ENCODE measurements around the gene MAP6D1.

MAP6D1 gene

DNA sequence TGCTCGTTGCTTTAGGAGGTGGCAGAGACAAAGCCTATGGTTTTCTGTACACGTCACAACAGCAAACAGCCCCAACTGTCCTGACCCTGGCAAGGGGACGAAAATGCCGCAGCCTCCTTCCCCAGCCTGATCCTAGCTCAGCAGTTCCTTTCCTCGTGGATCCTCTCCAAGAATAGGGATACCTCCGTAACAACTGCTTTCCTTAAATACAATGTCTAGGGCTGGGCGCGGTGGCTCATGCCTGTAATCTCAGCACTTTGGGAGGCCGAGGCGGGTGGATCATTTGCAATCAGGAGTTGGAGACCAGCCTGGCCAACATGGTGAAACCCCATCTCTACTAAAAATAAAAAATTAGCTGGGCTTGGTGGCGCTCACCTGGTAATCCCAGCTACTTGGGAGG, 17.0 kb downstream of the MAP6D1 start:
- FAIRE-seq (no peak), DNase-seq (ENCODE audit: insufficient read length, low spot score) (no peak)
- TF ChIP-seq PAX5 (IDR thresholded peaks at IDR 0.05; ENCODE audit: insufficient read depth, low read length, severe bottlenecking) (no peak), POU2F2 (IDR thresholded peaks at IDR 0.05; ENCODE audit: low read depth, low read length) (no peak), POLR2AphosphoS5 (IDR thresholded peaks at IDR 0.05; ENCODE audit: low read depth, low read length) (no peak), POLR2A (IDR thresholded peaks at IDR 0.05; ENCODE audit: low read depth, low read length) (no peak), TAF1 (IDR thresholded peaks at IDR 0.05; ENCODE audit: low read depth, low read length) (no peak), SPI1 (IDR thresholded peaks at IDR 0.05; ENCODE audit: low read depth, low read length) (no peak)

DNA sequence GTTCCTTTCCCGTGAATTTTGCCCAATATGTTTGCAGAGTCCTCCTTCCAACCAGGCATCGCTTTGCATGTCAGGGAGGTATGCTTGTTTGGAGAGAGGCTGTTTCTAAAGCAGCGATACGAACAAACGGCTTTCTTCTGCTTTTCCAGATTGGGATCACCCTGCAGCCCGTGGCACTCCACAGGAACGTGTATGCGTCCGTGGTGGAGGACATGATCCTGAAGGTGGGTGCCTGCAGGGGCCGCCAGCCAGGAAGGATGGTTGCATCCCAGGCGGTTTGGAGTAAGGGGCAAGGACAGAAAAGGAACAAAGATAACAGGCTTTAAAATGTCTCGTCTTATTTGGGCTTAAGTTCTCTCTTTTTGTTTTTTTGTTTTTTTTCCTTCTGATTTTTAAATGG, 17.5 kb downstream of the MAP6D1 start:
- TF ChIP-seq SPI1 (IDR thresholded peaks at IDR 0.05; ENCODE audit: low read depth, low read length) (no peak), POLR2AphosphoS5 (IDR thresholded peaks at IDR 0.05; ENCODE audit: low read depth, low read length) (no peak), TAF1 (IDR thresholded peaks at IDR 0.05; ENCODE audit: low read depth, low read length) (no peak), POLR2A (IDR thresholded peaks at IDR 0.05; ENCODE audit: low read depth, low read length) (no peak), POU2F2 (IDR thresholded peaks at IDR 0.05; ENCODE audit: low read depth, low read length) (no peak), PAX5 (IDR thresholded peaks at IDR 0.05; ENCODE audit: insufficient read depth, low read length, severe bottlenecking) (no peak)
- no peak for DNase-seq (ENCODE audit: insufficient read length, low spot score)
- no peak for FAIRE-seq

DNA sequence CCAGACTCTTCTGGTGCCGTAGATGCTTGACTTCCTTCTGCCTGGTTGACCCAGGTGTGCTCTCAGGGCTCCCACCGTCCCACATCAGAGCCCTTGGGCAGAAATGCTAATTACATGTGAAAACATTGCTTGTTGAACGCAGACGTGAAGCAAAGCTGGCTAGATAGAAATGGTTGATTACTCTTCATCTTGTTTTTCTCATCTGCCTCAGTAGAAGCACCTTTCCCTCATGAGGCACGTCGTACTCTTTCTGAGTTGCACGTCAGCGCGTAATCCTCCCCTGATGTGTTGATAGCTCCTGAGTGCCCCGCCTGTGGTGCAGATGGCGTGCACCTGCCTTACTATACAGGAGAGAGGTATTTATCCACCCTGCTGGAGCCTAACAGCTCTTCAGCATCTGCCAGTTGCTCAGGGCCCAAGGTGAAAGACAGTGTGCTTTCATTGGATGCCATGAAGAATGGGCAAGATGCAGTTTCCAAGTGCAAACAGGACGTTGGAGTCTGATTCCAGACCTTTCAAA, 18.1 kb downstream of the MAP6D1 start:
- no peak for TF ChIP-seq TAF1 (IDR thresholded peaks at IDR 0.05; ENCODE audit: low read depth, low read length)
- FAIRE-seq (no peak), DNase-seq (ENCODE audit: insufficient read length, low spot score) (no peak)

DNA sequence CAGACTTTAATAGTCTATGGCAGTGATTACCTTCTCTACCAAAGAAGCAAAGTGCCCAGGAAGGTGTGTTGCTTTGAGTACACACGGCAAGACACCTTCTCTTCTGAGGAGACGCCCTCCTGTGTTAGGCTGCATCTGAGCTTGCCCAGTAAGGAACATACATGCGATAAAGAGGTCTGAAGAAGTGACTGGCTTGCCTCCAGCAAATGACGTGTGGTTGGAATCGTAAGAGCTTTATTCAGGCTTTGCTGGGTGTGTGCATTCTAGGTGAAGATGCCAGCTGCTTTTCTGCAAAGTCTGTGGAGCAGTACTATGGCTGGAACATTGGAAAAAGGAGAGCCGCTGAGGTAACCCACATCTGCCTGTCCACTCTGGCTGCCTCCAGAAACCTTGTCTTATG, 22.4 kb downstream of the MAP6D1 start:
- DNase-seq (ENCODE audit: insufficient read length, low spot score), result no peak
- FAIRE-seq, result no peak
- no peak for TF ChIP-seq POLR2AphosphoS5 (IDR thresholded peaks at IDR 0.05; ENCODE audit: low read depth, low read length)
- TF ChIP-seq POLR2A (IDR thresholded peaks at IDR 0.05; ENCODE audit: low read depth, low read length), result no peak
- TF ChIP-seq TAF1 (IDR thresholded peaks at IDR 0.05; ENCODE audit: low read depth, low read length), result no peak
- TF ChIP-seq PAX5 (IDR thresholded peaks at IDR 0.05; ENCODE audit: insufficient read depth, low read length, severe bottlenecking), result no peak
- no peak for TF ChIP-seq SPI1 (IDR thresholded peaks at IDR 0.05; ENCODE audit: low read depth, low read length)
- TF ChIP-seq POU2F2 (IDR thresholded peaks at IDR 0.05; ENCODE audit: low read depth, low read length), result no peak

DNA sequence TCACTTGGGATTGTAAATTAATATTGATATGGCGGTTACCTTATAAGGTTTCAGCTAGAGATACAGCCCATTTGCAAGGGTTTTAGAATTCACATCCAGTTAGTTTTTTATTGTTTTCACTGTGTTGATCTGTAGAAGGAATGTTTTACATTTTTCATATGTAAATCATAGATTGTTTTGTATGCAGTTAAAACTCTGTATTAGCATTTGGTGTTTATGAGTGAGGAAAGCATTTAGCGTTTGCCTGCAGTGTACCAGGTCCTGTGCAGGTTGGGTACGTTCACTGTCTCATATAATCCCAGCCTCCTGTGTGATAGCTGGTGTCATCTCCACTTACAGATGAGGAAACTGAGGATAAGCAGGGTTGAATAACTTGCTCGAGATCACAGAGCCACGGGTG, 23.8 kb downstream of the MAP6D1 start:
- no peak for TF ChIP-seq TAF1 (IDR thresholded peaks at IDR 0.05; ENCODE audit: low read depth, low read length)
- TF ChIP-seq SPI1 (IDR thresholded peaks at IDR 0.05; ENCODE audit: low read depth, low read length), result no peak
- TF ChIP-seq POU2F2 (IDR thresholded peaks at IDR 0.05; ENCODE audit: low read depth, low read length), result no peak
- TF ChIP-seq POLR2AphosphoS5 (IDR thresholded peaks at IDR 0.05; ENCODE audit: low read depth, low read length), result no peak
- TF ChIP-seq POLR2A (IDR thresholded peaks at IDR 0.05; ENCODE audit: low read depth, low read length), result no peak
- TF ChIP-seq PAX5 (IDR thresholded peaks at IDR 0.05; ENCODE audit: insufficient read depth, low read length, severe bottlenecking), result no peak
- FAIRE-seq, result no peak
- DNase-seq (ENCODE audit: insufficient read length, low spot score), result no peak

DNA sequence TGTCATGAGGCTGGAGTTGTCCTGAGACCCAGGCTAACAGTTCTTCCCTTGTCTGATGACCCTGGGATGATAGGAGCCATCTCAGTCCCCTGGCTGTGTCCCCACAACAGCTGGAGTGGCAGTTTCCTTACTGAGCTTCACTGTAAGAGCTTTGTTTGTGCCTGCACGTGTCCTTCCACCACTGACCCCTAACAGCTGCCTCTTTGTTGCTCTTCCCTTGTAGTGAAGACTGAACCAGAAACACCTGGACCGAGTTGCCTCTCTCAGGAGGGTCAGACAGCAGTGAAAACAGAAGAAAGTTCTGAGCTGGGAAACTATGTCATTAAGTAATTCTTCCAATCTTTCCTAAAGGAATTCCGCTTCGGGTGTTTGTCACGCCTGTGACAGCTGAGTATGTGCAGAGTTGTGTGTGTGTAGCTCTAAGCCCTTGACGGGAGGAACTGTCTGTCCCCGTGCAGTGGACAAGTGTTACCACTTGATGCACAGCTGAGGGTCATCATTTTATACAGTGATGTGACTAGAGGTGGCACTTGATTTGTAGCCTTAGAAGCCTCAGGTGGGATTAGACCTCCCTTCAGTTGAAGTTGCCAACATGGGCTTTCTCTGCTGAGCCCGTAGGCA, 25.0 kb downstream of the MAP6D1 start:
- FAIRE-seq (no peak), DNase-seq (ENCODE audit: insufficient read length, low spot score) (no peak)
- TF ChIP-seq TAF1 (IDR thresholded peaks at IDR 0.05; ENCODE audit: low read depth, low read length), result no peak
- TF ChIP-seq POU2F2 (IDR thresholded peaks at IDR 0.05; ENCODE audit: low read depth, low read length), result no peak
- TF ChIP-seq PAX5 (IDR thresholded peaks at IDR 0.05; ENCODE audit: insufficient read depth, low read length, severe bottlenecking), result no peak
- no peak for TF ChIP-seq POLR2A (IDR thresholded peaks at IDR 0.05; ENCODE audit: low read depth, low read length)
- TF ChIP-seq SPI1 (IDR thresholded peaks at IDR 0.05; ENCODE audit: low read depth, low read length), result no peak
- TF ChIP-seq POLR2AphosphoS5 (IDR thresholded peaks at IDR 0.05; ENCODE audit: low read depth, low read length), result no peak

DNA sequence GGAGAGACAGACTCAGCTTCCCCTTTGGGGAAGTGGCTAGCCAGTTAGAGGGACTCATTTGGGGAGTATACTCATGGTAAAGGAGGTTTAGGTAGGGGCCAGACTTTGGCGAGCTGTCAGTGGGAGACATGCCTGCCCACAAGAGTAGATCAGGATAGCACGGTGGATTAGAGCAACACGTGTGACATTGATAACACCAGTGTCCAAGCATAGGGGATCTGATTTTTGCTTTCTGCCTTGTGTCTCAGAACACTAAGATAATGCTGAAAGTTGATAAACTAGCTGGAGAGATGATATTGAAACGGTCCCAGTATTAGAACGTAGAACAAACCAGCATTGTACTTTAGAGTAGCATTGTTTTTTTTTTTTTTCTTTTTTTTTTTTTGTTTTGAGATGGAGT, 25.9 kb downstream of the MAP6D1 start:
- TF ChIP-seq POLR2A (IDR thresholded peaks at IDR 0.05; ENCODE audit: low read depth, low read length) (no peak), POU2F2 (IDR thresholded peaks at IDR 0.05; ENCODE audit: low read depth, low read length) (no peak), TAF1 (IDR thresholded peaks at IDR 0.05; ENCODE audit: low read depth, low read length) (no peak), PAX5 (IDR thresholded peaks at IDR 0.05; ENCODE audit: insufficient read depth, low read length, severe bottlenecking) (no peak), SPI1 (IDR thresholded peaks at IDR 0.05; ENCODE audit: low read depth, low read length) (no peak), POLR2AphosphoS5 (IDR thresholded peaks at IDR 0.05; ENCODE audit: low read depth, low read length) (no peak)
- DNase-seq (ENCODE audit: insufficient read length, low spot score), result no peak
- FAIRE-seq, result no peak

DNA sequence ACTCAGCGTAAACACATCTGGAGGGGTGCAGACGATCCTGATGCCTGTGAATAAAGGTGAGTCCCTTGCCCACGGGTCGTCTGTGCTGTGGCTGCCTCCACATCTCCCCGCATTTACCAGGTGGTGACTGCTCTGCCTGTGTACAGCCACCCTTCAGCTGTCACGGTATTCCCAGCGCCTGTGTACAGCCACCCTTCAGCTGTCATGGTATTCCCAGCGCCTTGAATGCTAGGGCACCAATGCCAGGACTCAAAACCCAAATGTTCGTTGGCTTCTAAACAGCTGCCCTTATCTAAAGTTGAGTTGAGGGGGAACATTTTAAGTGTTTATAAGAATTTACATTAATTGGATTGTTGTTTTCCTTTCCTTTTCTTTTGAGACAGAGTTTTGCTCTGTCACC, 27.4 kb downstream of the MAP6D1 start:
- DNase-seq (ENCODE audit: insufficient read length, low spot score) (no peak), FAIRE-seq (no peak)
- no peak for TF ChIP-seq TAF1 (IDR thresholded peaks at IDR 0.05; ENCODE audit: low read depth, low read length)

DNA sequence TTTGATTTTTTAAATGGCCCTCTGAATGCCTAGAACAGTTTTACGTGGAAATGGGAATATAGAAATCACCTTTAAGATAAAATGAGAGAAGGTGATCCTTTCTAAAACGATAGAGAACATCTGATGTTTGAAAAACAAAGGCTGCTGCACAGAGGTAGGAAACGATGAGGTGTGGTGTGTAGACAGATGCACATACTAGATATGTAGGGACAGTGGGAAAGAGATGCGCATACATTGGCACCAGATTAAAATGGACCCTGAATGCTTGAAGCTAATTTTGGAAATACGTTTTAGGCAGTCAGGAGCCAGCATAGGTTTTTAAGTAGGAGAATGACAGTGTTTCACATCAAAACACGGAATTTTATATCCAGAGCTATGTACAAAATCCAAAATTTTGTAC, 29.0 kb downstream of the MAP6D1 start:
- no peak for TF ChIP-seq PAX5 (IDR thresholded peaks at IDR 0.05; ENCODE audit: insufficient read depth, low read length, severe bottlenecking)
- TF ChIP-seq TAF1 (IDR thresholded peaks at IDR 0.05; ENCODE audit: low read depth, low read length), result no peak
- no peak for TF ChIP-seq POLR2AphosphoS5 (IDR thresholded peaks at IDR 0.05; ENCODE audit: low read depth, low read length)
- no peak for TF ChIP-seq SPI1 (IDR thresholded peaks at IDR 0.05; ENCODE audit: low read depth, low read length)
- TF ChIP-seq POU2F2 (IDR thresholded peaks at IDR 0.05; ENCODE audit: low read depth, low read length), result no peak
- no peak for TF ChIP-seq POLR2A (IDR thresholded peaks at IDR 0.05; ENCODE audit: low read depth, low read length)
- no peak for DNase-seq (ENCODE audit: insufficient read length, low spot score)
- FAIRE-seq, result no peak

DNA sequence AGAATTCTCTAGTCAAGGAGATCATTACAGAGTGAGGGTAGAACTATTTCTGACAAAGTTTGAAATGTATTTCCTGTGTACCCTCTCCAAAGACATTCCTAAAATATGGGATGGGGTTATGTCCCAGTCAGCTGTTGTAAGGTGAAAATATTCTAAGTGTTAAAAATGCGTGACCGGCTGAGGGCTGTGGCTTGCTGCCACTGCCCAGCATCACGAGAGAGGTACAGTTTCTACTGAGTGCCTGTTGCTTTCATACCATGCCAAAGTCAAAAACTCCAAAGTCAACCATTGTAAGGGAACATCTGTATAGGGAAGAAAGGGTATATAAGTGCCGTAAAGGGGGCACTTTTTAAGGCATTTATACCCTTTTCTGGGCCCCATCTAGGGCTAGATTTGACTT, 30.9 kb downstream of the MAP6D1 start:
- no peak for FAIRE-seq
- TF ChIP-seq SPI1 (IDR thresholded peaks at IDR 0.05; ENCODE audit: low read depth, low read length) (no peak), TAF1 (IDR thresholded peaks at IDR 0.05; ENCODE audit: low read depth, low read length) (no peak), POU2F2 (IDR thresholded peaks at IDR 0.05; ENCODE audit: low read depth, low read length) (no peak), POLR2A (IDR thresholded peaks at IDR 0.05; ENCODE audit: low read depth, low read length) (no peak), POLR2AphosphoS5 (IDR thresholded peaks at IDR 0.05; ENCODE audit: low read depth, low read length) (no peak), PAX5 (IDR thresholded peaks at IDR 0.05; ENCODE audit: insufficient read depth, low read length, severe bottlenecking) (no peak)
- DNase-seq (ENCODE audit: insufficient read length, low spot score), result no peak
